ENCODE data around the gene DHX32.
A peak's percentile ranks its signal among the peaks of the same experiment; 100 is the strongest.
"Not testable (repeated sequence)": the region's sequence is repeated elsewhere in the genome, so short reads cannot be mapped to it uniquely, and the experiment has no call there.

The DHX32 gene

GRCh38 chr10:125900963-125901362 is 19.9 kb upstream of the DHX32 start:
- FAIRE-seq: not testable (repeated sequence)

GRCh38 chr10:125897317-125897716 is 16.2 kb upstream of the DHX32 start:
- DNase-seq (ENCODE audit: insufficient read length, low spot score); FAIRE-seq: not testable (repeated sequence)

More at GRCh38 chr10:125900963-125901362, 19.9 kb upstream of the DHX32 start:
- not testable (repeated sequence) for DNase-seq (ENCODE audit: insufficient read length, low spot score)

- peak; percentile 59; the same call in 1 of the 2 replicates for TF ChIP-seq POLR2A (IDR thresholded peaks at IDR 0.05; ENCODE audit: low read depth, low read length)
- DNase-seq (ENCODE audit: insufficient read length, low spot score): peak; percentile 23
Measured at GRCh38 chr10:125896088-125896934, 15.2 kb upstream of the DHX32 start, which contains the start of gene FANK1. Gene FANK1, plus strand, starts transcription at chr10:125896564. Its CDS starts 79 bp downstream, at chr10:125896643.

GRCh38 chr10:125895130-125896087 is 14.3 kb upstream of the DHX32 start:
- not testable (repeated sequence) for FAIRE-seq
- peak; percentile 16 for DNase-seq (ENCODE audit: insufficient read length, low spot score)

More at GRCh38 chr10:125896088-125896934, 15.2 kb upstream of the DHX32 start, which contains the start of gene FANK1:
- not testable (repeated sequence) for FAIRE-seq

GRCh38 chr10:125894176-125894575 is 13.1 kb upstream of the DHX32 start:
- not testable (repeated sequence) for FAIRE-seq; DNase-seq (ENCODE audit: insufficient read length, low spot score)

- DNase-seq (ENCODE audit: insufficient read length, low spot score); FAIRE-seq: not testable (repeated sequence)
Measured at GRCh38 chr10:125892402-125892801, 11.3 kb upstream of the DHX32 start.

- FAIRE-seq: not testable (repeated sequence)
Measured at GRCh38 chr10:125889441-125889840, 8.3 kb upstream of the DHX32 start.

GRCh38 chr10:125886914-125887512 is 5.9 kb upstream of the DHX32 start:
- no peak for FAIRE-seq
- TF ChIP-seq POLR2A (IDR thresholded peaks at IDR 0.05; ENCODE audit: low read depth, low read length): no peak
- DNase-seq (ENCODE audit: insufficient read length, low spot score): no peak

More at GRCh38 chr10:125889441-125889840, 8.3 kb upstream of the DHX32 start:
- not testable (repeated sequence) for DNase-seq (ENCODE audit: insufficient read length, low spot score)

- TF ChIP-seq POLR2A (IDR thresholded peaks at IDR 0.05; ENCODE audit: low read depth, low read length): no peak
- FAIRE-seq (no peak), DNase-seq (ENCODE audit: insufficient read length, low spot score) (no peak)
Measured at GRCh38 chr10:125883211-125883610, 2.1 kb upstream of the DHX32 start.

- no peak for FAIRE-seq
- DNase-seq (ENCODE audit: insufficient read length, low spot score): no peak
- no peak for TF ChIP-seq POLR2A (IDR thresholded peaks at IDR 0.05; ENCODE audit: low read depth, low read length)
Measured at GRCh38 chr10:125882596-125882995, 1.5 kb upstream of the DHX32 start.

- TF ChIP-seq POLR2A (IDR thresholded peaks at IDR 0.05; ENCODE audit: low read depth, low read length): no peak
- FAIRE-seq (no peak), DNase-seq (ENCODE audit: insufficient read length, low spot score) (no peak)
Measured at GRCh38 chr10:125880719-125881118, 373 bp downstream of the DHX32 start.

GRCh38 chr10:125878957-125879835 is 1.9 kb downstream of the DHX32 start:
- no peak for TF ChIP-seq POLR2A (IDR thresholded peaks at IDR 0.05; ENCODE audit: low read depth, low read length)
- peak; percentile 29 for DNase-seq (ENCODE audit: insufficient read length, low spot score)
- FAIRE-seq: peak; percentile 97

GRCh38 chr10:125871338-125871737 is 9.8 kb downstream of the DHX32 start:
- no peak for FAIRE-seq
- no peak for DNase-seq (ENCODE audit: insufficient read length, low spot score)
- TF ChIP-seq POLR2A (IDR thresholded peaks at IDR 0.05; ENCODE audit: low read depth, low read length): no peak

All from H54 (cell line).